GM12874 (cell line): ENCODE measurements around the gene KCNA5.

ENCODE experiments used
- TF ChIP-seq, protein P1 (sequence below): IDR thresholded peaks from 2 replicates; pipeline ENCODE4 v1.5.1; 2011; ENCODE audit warnings: low read depth, mild to moderate bottlenecking, control low read depth, low read length, moderate library complexity; ENCODE audit not compliant: insufficient read depth

The KCNA5 gene

DNA sequence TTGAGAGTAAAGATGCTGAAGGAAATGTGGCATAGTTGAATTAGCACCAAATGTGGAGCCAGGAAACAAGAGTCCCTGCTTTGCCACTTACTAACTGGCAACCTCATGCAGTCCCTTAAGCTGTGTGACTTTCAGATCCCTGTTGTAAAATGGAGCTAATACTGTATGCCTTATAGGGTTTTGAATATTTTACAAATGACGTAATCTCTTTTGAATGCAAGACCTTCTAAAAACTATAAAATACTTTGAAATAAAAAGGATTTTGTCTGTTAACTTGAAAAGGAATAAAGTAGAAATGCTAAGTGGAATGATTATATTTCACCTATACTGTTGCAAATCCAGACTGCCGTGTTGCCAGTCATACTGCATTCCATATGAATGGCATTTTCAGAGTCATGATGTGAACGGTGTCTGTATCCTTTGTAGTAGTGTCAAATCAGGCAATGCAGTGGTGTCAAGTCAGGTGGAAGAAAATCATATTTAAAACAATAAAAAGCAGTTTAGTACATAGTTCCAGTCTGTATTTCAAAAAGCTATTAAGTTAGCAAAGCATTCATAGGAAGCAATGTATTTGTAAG lies 21.3 kb downstream of the KCNA5 start:
- TF ChIP-seq, protein P1, sequence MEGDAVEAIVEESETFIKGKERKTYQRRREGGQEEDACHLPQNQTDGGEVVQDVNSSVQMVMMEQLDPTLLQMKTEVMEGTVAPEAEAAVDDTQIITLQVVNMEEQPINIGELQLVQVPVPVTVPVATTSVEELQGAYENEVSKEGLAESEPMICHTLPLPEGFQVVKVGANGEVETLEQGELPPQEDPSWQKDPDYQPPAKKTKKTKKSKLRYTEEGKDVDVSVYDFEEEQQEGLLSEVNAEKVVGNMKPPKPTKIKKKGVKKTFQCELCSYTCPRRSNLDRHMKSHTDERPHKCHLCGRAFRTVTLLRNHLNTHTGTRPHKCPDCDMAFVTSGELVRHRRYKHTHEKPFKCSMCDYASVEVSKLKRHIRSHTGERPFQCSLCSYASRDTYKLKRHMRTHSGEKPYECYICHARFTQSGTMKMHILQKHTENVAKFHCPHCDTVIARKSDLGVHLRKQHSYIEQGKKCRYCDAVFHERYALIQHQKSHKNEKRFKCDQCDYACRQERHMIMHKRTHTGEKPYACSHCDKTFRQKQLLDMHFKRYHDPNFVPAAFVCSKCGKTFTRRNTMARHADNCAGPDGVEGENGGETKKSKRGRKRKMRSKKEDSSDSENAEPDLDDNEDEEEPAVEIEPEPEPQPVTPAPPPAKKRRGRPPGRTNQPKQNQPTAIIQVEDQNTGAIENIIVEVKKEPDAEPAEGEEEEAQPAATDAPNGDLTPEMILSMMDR = no peak

GRCh38 chr12:5066251-5066650 lies 22.6 kb downstream of the KCNA5 start:
- TF ChIP-seq, protein P1 = no peak

DNA sequence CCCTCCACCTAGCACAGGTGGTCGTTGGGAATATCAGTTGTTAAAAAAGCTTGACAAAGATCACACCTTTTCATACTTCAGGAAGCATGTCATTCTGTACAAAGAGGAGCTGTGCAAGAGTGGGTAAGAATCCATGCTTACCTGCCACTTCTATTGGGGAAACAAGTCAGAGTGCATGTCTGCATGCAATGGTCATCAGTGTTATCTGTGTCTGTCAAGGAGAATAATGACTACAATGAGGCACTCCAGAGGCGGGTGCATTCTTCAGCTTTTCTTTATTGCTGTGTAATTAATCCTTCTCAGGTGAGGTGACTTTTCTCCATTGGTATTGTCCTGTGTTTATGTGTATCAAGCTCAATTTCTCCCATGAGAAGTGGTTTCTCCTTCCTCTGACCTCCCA lies 24.4 kb downstream of the KCNA5 start:
- TF ChIP-seq, protein P1 = no peak

- TF ChIP-seq, protein P1 = no peak
These were observed 24.9 kb downstream of the KCNA5 start for GRCh38 chr12:5068619-5069018.

GRCh38 chr12:5070090-5070489 lies 26.4 kb downstream of the KCNA5 start:
- TF ChIP-seq, protein P1 = no peak

DNA sequence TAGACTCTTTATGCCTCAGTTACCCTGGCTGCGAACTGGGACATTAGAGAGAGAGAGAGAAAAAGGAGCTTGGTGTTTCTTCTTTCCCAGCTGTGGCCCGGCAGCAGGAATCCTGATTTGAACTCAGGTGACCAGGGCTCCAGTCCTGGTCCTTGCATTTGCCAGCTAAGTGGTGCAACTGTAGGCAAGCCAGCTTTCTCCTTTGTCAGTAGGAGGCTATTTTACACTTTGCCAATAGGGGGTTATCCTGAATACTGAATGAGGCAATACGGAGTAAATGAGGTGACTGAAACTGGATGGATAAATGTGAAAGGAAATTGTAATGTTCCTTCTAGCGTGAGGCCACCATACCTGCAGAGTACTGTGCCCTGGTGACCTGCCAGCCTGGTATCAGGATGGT lies 27.8 kb downstream of the KCNA5 start:
- TF ChIP-seq, protein P1 = no peak

GRCh38 chr12:5072311-5072710 lies 28.6 kb downstream of the KCNA5 start:
- TF ChIP-seq, protein P1 = no peak
